Kidney glomerular epithelial cell (primary cell): ENCODE results near the gene BOD1.
A peak's percentile ranks its signal among the peaks of the same experiment; 100 is the strongest.

Experiments used
- DNase-seq: peaks from one replicate; lab custom pipeline; 2025; lab: John Stamatoyannopoulos, UW

Gene BOD1

GRCh38 chr5:173616577-173617118 lies at the start of gene BOD1:
Gene BOD1 (minus strand): TSS chr5:173616650. CDS start chr5:173616436, 214 bp downstream.
- peak; percentile 99 for DNase-seq

DNA sequence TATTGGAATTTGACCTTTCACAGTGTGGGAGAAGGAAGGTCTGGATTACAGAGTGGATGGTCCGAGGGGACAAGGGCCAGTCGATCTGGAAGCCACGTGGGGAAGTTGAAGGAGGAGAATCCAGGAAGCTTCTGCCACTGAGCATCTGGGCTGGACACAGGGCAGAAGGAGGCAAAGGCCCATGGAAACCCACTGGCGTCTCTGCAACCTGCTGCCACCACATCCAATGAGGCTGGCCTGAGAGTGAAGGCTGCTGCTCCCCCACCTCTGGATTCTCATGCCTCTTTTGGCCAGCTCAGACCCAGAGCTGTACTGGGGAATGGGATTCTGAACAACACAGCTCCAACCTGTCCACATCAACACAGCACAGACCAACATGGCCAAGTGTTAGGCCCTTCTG lies 48.9 kb upstream of the BOD1 start:
- DNase-seq: no peak

DNA sequence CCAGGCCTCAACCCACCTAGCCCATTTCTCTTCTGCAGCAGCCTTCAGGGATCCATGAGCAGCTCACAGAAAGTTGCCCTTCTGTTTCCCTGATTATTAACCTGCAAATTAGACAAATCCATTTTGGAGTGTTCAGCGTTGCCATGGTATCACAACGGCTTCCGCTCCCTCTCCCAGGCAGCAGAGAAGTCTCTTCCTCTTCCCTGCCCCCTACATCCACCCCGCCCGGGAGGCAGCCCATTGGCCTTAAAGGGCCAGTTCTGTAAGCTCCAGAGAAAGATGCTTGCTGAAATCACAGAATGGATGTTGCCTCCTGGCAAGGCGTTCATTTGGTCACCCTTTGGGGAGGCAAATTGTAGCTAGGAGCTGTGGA lies 47.7 kb upstream of the BOD1 start:
- no peak for DNase-seq

DNA sequence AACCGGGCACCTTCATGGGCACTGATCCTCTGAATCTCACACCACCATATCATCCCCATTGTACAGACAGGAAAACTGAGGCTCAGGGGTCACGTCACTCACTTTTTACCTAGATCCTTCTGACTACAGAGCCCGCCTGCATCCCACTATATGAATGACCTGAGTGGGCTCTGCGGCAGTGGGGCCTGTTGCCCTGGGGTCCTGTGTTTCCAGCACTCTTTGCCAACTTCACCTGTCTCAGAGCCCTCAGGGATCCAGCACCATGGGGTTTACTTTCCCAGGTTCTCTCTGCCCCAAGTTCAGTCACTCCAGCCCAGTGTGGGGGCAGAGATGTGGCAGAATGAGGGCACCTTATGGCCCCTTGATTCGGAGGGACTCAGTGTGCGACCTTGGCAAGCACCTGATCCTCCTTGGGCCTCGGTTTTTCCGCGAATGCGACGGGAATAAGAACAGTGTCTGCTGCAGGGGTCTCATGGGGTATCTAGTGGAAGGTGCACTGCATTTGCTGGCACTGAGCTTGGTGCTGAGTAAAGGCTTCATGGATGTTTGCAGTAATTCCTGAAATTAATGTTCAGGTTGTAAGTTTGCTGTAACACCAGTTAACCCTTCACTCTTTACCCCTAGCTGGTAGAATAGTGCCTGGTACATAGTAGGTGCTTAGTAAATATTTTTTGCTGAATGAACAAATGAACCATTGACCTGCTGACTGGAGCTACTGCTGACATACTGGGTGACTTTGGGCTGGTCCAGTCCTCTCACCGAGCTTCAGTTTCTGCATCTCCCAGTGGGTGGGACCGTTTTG lies 47.1 kb upstream of the BOD1 start:
- no peak for DNase-seq

DNA sequence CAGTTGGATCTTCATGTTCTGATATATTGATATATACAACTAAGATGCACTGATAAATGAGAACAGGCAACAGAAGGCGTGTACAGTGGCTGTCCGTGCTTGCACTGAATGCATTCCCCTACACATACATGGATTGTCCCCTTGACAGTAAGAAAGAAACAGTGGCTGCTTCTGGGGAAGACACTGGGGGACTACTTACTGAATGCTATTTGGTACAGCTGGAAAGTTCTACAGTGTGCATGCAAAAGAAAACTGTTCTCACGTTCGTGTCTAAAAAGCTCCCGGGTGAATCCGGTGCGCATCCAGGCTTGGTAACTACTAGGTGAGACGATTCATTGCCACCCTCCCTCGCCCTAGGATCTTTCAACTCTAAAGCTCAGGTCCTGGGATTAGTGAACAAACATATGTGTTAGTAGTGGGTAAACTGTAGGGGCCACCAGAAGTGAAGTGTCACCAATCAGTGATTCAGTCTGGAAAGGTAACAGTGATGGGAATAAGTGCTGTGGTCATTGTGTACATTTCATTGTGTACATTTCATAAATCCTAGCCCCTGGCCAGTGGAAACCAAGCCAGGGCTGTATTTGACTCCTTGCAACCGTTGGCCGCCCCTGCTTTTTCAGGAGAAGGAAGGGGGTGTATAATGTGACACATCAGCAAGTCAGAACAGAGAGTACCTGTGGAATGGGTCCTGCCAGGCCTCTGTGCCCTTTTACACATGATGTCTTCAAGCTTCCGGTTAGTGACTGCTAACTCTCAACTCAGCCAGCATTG lies 46.3 kb upstream of the BOD1 start:
- DNase-seq: no peak

DNA sequence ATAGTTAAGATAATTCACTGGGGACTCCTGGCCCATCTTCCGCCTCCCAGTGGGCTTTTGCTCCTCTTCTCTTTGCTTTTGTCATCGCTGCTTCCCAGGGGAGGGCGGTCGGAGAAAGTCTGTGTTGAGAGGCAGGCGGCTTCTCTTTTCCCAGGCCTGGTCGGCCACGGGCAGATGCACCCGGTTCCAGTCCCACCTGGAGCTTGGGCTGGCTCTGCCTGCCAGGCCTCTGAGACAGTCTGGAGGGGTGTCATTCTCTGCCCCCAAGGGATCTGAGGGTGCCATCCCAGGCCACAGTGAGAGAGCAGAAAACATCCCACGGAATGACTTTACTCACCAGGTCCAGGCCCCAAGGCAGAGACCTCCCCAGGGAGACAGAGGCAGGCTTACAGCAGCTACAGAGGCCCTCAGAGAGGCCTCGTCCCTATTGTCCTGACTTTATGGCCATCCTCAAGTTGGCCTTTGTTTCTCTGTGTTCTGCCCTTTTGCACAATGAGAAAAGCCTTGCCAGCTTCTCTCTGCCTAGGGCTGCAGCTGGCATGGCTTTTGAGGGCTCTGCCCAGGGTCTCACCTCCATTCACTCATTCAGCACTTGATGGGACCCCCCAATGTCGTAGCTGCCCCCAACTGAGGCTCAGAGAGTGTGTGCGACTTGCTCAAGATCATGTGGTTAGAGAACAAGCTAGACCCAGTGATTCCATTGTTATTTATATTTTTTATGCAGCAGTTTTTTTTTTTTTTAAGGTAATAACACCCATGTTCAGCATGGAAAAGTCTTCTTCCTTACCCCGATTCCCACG lies 44.2 kb upstream of the BOD1 start:
- DNase-seq: no peak

DNA sequence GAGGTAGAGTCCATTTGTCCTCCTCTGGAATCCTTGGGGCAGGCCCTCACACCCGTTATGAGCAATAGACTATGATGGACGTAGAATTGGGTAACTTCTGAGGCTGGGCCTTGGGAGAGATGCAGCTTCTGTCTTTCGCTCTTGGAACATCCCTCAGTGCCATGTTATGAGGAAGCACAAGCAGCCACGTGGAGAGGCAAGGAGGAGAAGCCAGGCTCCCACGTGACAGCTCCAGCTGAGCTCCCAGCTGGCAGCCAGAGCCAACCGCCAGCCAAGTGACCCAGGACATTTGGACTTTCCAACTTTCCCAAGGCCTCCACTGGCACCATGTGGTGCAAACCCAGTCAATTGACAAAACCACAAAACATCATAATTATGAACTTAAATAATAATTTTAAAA lies 43.0 kb upstream of the BOD1 start:
- DNase-seq: no peak

- DNase-seq: no peak
Observed at GRCh38 chr5:173657741-173658356, 41.4 kb upstream of the BOD1 start.

GRCh38 chr5:173655196-173655797 lies 38.8 kb upstream of the BOD1 start:
- DNase-seq: no peak

DNA sequence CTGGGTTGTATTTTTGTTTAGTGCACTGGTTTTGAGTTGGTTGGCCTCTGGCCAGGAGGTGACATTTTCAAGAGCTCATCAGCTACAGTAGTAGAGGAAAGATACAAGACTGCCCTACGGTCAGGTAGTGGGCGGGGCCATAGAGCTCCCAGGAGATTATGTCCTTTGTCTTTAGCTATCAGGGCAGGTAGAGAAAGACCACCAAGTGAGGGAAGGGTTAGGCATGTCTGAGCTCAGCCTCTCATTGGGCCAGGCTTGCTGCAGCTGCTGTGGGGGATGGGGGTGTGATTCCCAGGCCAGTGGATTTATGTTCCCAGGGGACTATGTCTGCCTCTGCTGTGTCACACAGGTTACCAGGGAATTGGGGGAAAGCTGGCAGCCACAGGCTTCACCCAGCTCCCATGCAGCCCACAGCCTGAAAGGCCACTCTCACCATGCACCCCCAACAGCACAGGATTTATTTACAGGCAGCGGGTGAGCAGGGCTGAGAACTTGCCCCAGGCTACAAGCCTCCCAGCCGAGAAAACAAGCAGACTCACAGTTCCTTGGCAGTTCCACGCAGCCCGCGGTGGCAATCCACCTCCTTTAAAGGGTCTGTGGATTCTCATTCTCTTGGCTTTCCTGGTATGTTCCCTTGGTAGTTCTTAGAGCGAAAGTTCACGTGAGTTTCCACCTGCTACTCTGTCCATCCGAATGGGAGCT lies 37.5 kb upstream of the BOD1 start:
- DNase-seq: no peak

DNA sequence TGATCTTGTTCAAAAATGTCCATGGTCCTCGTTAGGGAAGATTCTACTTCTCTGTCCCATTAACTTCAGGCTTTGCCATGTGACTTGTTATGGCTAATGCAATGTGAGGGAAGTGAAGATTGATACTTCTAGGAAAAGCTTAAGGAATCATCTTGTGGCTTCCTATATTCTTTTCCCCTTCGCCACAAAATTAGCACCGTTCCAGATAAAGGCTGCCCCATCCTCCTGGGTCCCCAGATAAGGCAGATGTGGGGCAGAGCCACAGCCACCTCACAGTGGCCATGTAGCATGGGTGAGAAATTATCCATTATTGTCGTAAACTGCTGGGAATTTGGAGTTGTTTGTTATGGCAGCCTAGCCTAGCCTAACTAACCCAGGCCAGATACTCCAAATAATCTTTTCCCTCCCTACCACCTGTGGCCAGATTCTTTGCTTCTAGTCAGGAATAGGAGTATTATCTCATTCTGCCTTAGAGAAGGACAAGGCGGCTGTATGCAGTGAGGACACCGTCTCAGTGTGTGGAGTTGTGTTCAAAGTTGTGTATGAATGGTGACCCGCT lies 31.9 kb upstream of the BOD1 start:
- DNase-seq: no peak

DNA sequence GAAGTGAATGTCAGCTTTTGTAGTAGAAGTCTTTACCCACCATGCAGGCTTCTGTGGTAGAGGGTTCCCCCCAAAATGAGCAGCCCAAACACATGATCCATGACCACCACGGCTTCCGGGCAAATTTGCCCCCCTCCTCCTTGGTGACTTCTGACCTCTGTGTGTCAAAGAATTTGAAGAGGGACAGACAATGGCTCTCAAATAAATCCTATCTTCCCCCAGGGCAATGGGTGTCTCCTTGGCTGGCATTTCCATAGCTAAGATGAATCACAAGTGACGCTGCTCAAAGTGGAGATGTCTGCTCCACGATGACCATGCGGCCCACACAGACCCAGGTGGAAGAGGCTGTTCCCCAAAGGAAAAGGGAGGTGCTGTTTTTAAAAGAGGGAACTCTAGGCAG lies 30.2 kb upstream of the BOD1 start:
- no peak for DNase-seq

- no peak for DNase-seq
Observed at GRCh38 chr5:173645890-173646574, 29.6 kb upstream of the BOD1 start.

DNA sequence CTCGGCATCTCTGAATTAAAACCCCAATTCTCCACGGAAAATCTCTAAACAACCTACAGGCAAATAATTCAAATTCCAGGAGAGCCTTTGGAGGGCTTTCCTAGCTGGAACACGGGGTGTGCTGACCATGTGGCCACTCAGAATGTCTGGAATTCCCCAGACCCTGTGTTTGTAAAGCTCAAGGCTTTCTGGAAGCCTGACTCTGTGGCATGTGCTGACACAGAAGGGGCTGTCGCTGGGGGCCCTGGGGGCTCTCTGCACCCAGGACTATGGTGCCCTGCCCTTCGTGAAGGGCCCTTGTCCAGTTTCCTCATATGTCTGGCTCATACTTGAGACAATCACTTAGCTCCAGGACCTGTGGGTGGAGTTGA lies 29.0 kb upstream of the BOD1 start:
- peak; percentile 15 for DNase-seq

DNA sequence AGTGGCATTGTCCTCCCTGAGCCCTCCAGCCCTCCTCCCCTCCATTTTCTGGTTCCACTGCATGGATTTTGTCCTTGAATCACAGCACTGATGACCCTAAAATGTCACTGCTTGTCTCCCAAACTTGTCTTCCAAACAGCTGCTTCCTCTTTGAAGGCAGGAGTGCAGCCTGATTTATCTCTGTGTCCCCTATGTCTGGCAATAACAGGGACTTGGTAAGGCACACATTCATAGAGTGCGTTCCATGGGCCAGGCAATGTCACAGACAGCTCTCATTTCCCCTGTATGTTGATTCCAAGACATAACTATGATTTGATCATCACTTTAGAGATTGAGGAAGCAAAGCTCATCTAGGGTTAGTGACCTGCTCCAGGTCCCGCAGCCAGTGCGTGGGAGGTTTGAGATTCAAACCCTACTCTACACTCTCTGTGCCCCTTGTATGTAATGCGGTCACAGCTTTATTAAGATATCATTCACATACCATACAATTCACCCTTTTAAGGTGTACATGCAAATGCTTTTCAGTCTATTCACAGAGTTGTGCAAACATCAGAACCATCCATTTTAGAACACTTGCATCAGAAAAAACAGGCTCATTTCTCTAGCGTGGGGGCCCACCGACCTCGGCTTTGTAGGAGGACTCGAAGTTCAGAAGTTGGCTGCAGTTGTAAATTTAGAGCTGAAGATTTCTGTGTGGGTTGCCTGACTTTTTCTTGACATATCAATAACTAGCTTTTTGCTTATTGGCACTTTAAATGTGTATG lies 28.4 kb upstream of the BOD1 start:
- DNase-seq: no peak

DNA sequence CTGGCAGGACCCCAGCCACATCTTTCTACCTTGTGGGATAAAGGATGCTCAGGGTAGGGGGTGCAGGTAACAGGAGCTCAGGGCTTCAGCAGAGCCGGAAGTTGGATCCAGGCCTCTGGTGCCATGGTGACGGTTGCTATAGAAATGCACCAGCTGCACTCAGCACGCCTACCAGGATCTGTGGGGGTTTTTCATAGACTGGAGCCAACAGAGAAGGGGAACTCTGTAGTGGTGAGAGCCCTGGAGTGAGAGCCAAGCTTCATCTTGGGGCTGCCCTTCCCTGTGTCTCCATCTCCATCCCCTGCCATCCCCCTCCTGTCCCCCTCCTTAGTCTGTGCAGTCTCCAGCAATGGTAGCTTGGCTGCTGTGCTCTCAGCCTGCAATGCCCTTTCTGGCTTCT lies 27.5 kb upstream of the BOD1 start:
- no peak for DNase-seq

GRCh38 chr5:173642895-173643481 lies 26.5 kb upstream of the BOD1 start:
- DNase-seq: no peak

DNA sequence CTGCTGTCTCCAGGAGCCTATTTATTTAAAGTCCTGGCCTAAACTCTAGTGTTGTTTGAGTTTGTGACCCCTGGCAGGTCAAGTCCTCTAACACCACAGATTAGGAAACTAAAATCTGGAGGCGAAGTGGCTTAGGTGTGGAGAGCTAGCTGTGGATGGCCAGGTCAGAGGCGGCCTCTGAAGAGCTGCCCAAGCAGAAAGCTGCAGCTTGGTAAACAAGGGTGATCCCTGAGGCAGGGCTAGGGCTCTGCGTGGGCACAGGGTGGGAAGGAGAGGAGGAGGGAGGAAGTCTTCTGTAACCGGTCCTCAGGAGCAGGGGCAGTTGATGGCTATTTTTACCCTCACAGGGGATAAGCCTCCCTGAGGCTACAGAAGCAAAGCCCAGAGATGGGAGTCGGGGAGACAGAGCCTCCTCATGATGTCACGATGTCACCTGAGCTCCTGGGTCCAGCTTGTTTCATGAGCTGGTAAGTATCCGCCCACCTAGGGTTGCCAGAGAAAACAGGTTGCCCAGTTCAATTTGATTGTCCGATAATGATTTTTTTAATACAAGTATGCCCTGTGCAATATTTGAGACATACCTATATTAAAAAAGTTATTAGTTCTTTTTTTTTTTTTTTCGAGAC lies 25.9 kb upstream of the BOD1 start:
- DNase-seq: no peak
